Mesothelial cell of epicardium (in vitro differentiated cells): ENCODE data around the gene PSMG3. TPM values are rescaled to one million over a fixed set of nuclear protein-coding genes. Genes with fewer than 3 reads are reported as not detected.

ENCODE experiments used
- DNase-seq, 2 experiments: peaks; one replicate each; pipeline ENCODE4 v3.0.0; 2021; ENCODE audit warnings: low spot score in 2 of 2; ENCODE audit not compliant: unreplicated experiment in 2 of 2
- H3K27ac Mint-ChIP-seq: 2 replicates; pipeline ENCODE4 v1.8.0; 2021; ENCODE audit warnings: mixed read lengths
- H3K27me3 Mint-ChIP-seq: 2 replicates; pipeline ENCODE4 v1.8.0; 2021; ENCODE audit warnings: low read depth, mixed read lengths
- H3K36me3 Mint-ChIP-seq: 2 replicates; pipeline ENCODE4 v1.8.0; 2021; ENCODE audit warnings: mixed read lengths
- H3K4me1 Mint-ChIP-seq: 2 replicates; pipeline ENCODE4 v1.8.0; 2021; ENCODE audit warnings: mixed read lengths
- H3K4me3 Mint-ChIP-seq: 2 replicates; pipeline ENCODE4 v1.8.0; 2021; ENCODE audit warnings: mild to moderate bottlenecking, moderate library complexity, mixed read lengths
- H3K9me3 Mint-ChIP-seq: 2 replicates; pipeline ENCODE4 v1.8.0; 2021; ENCODE audit warnings: mixed read lengths
- CTCF ChIP-seq: fragments of 200-600 bp; sonication (generic); IDR thresholded peaks from one replicate; pipeline ENCODE4 v1.5.0; 2021; ENCODE audit warnings: antibody characterized with exemption; ENCODE audit not compliant: unreplicated experiment
- total RNA-seq: library from RNA; stranded (reverse); gene quantifications from 3 replicates; pipeline ENCODE4 v1.2.1, GENCODE V29; 2021

PSMG3 gene
- total RNA-seq, 1 donor from 2014 or later, result 31.0 TPM

GRCh38 chr7:1567896-1568510, 1.8 kb downstream of the PSMG3 start:
- Mint-ChIP-seq H3K9me3 (no peaks in the 10 kb centered on the region), H3K4me3 (peak overlapping the region; percentile 44), H3K4me1 (peaks cover 30% of the 10 kb centered on the region), H3K27me3 (no peaks in the 10 kb centered on the region), H3K27ac (peak overlapping the region; percentile 47), H3K36me3 (peaks cover 11% of the 10 kb centered on the region)
- DNase-seq, result no peak
- TF ChIP-seq CTCF, result no peak

DNA sequence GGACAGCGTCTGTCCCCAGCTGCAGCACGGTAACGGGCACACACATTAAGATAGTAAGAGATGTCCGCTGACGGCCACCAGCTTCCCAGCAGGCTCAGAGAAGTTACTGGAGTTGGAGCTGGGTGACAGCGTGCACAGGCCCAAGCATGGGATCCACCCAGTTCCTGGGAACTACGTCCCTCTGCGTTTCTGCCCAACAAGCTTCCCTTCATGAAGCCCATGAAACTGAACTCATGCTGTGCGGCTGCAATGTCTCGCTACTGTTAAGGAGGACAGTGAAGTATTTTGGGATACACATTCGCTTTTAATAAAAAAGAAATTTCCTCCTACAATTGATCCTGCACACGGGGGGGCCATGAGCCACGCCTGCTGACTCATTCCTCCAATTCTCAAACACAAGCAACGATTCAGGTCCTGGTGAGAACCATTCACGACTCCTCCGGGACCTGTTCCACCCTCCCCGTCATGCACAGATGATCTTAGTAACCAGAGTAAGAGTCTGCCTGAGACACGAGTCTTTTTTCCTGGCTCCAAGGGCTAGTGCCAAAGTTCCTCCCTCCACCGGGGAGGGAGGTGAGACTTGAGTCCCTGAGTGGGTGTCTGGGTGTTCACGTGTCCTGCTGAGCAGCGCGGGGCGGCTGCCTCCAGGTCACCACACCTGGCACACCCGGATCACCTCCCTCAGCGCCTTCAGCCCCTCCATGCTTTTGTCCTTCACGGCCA, 2.6 kb downstream of the PSMG3 start:
- Mint-ChIP-seq H3K27me3 (no peaks in the 10 kb centered on the region), H3K9me3 (no peaks in the 10 kb centered on the region), H3K4me1 (peaks cover 28% of the 10 kb centered on the region), H3K27ac (no peak overlapping the region), H3K4me3 (no peak overlapping the region), H3K36me3 (peaks cover 11% of the 10 kb centered on the region)
- no peak for TF ChIP-seq CTCF
- DNase-seq, result no peak

DNA sequence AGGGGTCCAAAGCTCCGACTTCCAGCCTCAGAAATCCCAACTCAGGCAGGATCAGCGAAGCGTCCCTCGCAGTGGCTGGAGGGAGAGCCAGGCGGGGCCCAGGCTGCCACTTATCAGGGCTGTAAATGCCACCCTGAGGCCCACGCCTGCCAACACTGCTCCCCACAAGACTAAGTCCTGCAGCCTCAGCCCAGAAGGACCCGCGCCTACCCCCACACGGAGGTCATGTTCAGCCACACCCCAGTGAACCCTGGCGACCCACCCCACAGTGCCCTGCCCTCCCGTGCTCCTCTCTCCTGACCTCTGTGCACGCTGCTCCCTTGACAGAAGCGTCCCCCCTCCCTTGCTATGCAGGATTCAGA, 3.2 kb downstream of the PSMG3 start:
- no peaks in the 10 kb centered on the region for H3K9me3 Mint-ChIP-seq
- no peak for TF ChIP-seq CTCF
- H3K4me3 Mint-ChIP-seq, result no peak overlapping the region
- H3K27me3 Mint-ChIP-seq, result no peaks in the 10 kb centered on the region
- peaks cover 28% of the 10 kb centered on the region for H3K4me1 Mint-ChIP-seq
- DNase-seq, result no peak
- peaks cover 11% of the 10 kb centered on the region for H3K36me3 Mint-ChIP-seq
- no peak overlapping the region for H3K27ac Mint-ChIP-seq

DNA sequence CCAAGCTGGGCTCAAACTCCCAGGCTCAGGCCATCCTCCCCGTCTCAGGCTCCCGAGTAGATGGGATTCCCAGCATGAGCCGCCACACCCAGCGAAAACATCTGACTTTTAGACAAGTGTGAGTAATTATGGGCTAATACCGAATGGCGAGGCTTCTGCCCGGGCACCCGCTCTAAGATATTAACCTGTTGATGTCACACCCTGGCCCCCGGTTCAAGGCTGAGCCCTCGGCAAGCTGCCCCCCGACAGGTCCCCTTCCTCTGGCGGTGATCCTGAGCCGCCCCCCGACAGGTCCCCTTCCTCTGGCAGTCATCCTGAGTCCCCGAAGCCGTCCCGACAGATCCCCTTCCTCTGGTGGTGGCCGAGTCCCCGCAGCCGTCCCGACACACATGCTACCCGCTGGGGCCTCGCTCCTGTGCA, 5.2 kb downstream of the PSMG3 start:
- H3K36me3 Mint-ChIP-seq, result peaks cover 11% of the 10 kb centered on the region
- H3K27ac Mint-ChIP-seq, result peak overlapping the region; percentile 7
- no peak for DNase-seq
- peaks cover 31% of the 10 kb centered on the region for H3K4me1 Mint-ChIP-seq
- H3K4me3 Mint-ChIP-seq, result no peak overlapping the region
- no peak for TF ChIP-seq CTCF
- no peaks in the 10 kb centered on the region for H3K27me3 Mint-ChIP-seq
- no peaks in the 10 kb centered on the region for H3K9me3 Mint-ChIP-seq

- Mint-ChIP-seq H3K27me3 (no peaks in the 10 kb centered on the region), H3K9me3 (no peaks in the 10 kb centered on the region), H3K4me3 (no peak overlapping the region), H3K36me3 (peaks cover 11% of the 10 kb centered on the region), H3K27ac (no peak overlapping the region), H3K4me1 (peaks cover 30% of the 10 kb centered on the region)
- TF ChIP-seq CTCF, result no peak
- DNase-seq, result no peak
Observed at GRCh38 chr7:1563981-1564602, 5.7 kb downstream of the PSMG3 start.
